Activated gamma-delta T cell (primary cell): ENCODE data around the gene PCGF3.
"Not testable (repeated sequence)": the region's sequence is repeated elsewhere in the genome, so short reads cannot be mapped to it uniquely, and the experiment has no call there.

Source experiments
- DNase-seq: peaks from one replicate; lab custom pipeline; 2025; lab: John Stamatoyannopoulos, UW

Gene PCGF3

GRCh38 chr4:795726-796119 is 90.1 kb downstream of the PCGF3 start:
- no peak for DNase-seq

GRCh38 chr4:796206-796605 is 90.6 kb downstream of the PCGF3 start:
- no peak for DNase-seq

GRCh38 chr4:797066-797465 is 91.4 kb downstream of the PCGF3 start:
- DNase-seq = no peak

GRCh38 chr4:801436-802124 is 95.9 kb downstream of the PCGF3 start:
- no peak for DNase-seq

GRCh38 chr4:803884-804283 is 98.3 kb downstream of the PCGF3 start:
- no peak for DNase-seq

GRCh38 chr4:804804-805203 is 99.2 kb downstream of the PCGF3 start:
- DNase-seq = no peak

GRCh38 chr4:806979-807378 is 101.3 kb downstream of the PCGF3 start:
- DNase-seq = not testable (repeated sequence)

GRCh38 chr4:807792-808191 is 102.2 kb downstream of the PCGF3 start:
- DNase-seq = no peak

- no peak for DNase-seq
Observed at GRCh38 chr4:808860-809570, 103.4 kb downstream of the PCGF3 start.

GRCh38 chr4:813900-814299 is 108.3 kb downstream of the PCGF3 start:
- DNase-seq = no peak

GRCh38 chr4:814312-814850 is 108.7 kb downstream of the PCGF3 start:
- DNase-seq = no peak

GRCh38 chr4:815464-816146 is 110.0 kb downstream of the PCGF3 start:
- DNase-seq = no peak

- no peak for DNase-seq
Observed at GRCh38 chr4:818106-818921, 112.7 kb downstream of the PCGF3 start.

GRCh38 chr4:819401-820229 is 114.0 kb downstream of the PCGF3 start:
- DNase-seq = no peak
